Stimulated activated CD8-positive, alpha-beta memory T cell treated with anti-CD3 and anti-CD28 coated beads, Interleukin-15, amount 100 ng/mL, for 48 hours (primary cell): ENCODE measurements around the gene RASAL3.

Experiments used
- DNase-seq, 2 donors: peaks; one replicate each; pipeline ENCODE4 v3.0.0-alpha.2; 2020; ENCODE audit warnings: low read depth in 2 of 2

Gene RASAL3

DNA sequence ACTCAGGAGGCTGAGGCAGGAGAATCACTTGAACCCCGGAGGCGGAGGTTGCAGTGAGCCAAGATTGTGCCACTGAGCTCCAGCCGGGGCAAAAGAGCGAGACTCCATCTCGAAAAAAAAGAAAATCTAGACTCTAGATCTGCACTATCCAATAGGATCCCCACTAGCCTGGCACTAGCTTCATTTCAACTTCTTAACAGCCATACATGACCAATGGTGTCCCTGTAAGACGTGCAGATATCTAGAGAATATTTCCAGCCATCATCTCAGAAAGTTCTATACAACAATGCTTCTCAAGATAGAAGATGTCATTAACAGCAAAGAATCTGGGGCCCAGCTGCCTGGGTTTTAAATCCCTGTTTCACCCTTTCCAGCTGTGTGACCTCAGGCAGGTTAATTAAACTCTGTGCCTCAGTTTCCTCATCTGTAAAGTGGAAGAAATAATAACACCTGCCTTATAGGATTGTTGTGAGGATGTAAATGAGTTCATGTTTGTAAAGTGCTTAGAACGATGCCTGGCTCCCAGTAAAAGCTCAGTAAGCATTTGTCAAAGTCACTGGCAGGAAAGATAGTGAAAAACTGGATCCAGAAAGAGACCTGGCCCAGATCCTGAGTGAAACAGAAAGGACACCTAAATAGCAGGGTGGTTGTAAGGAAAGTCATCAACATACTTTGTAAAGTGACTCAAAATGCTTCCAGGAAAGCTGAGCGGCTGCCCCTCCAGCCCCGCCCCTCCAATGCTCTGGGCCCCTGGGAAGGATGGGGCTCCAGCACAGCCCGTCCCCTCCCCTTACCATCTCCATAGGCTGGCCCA lies 28.1 kb downstream of the RASAL3 start:
- no peak for DNase-seq

DNA sequence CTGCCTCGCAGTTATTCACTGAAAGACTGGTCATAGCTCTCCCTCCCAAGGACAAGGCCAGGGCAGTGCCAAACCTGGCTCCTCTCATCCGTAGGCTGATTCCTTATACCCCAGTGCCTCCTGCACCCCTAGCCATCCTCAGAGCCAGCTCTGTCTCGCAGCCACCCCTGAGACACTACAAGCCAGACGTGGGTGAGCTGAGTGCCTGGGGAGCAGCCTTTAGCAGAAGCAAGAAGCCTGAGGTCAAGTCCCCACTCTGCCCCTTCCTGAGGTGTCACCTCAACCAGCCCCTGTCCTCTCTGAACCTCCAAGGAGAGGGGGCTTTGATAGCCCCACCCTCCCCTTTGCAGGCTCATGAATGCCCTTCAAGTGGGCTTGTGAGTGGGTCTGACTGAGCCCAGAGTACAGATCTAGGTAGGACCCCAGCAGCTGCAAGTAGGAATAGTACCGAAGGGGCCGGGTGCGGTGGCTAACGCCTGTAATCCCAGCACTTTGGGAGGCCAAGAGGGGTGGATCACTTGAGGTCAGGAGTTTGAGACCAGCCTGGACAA lies 30.8 kb downstream of the RASAL3 start:
- no peak for DNase-seq

DNA sequence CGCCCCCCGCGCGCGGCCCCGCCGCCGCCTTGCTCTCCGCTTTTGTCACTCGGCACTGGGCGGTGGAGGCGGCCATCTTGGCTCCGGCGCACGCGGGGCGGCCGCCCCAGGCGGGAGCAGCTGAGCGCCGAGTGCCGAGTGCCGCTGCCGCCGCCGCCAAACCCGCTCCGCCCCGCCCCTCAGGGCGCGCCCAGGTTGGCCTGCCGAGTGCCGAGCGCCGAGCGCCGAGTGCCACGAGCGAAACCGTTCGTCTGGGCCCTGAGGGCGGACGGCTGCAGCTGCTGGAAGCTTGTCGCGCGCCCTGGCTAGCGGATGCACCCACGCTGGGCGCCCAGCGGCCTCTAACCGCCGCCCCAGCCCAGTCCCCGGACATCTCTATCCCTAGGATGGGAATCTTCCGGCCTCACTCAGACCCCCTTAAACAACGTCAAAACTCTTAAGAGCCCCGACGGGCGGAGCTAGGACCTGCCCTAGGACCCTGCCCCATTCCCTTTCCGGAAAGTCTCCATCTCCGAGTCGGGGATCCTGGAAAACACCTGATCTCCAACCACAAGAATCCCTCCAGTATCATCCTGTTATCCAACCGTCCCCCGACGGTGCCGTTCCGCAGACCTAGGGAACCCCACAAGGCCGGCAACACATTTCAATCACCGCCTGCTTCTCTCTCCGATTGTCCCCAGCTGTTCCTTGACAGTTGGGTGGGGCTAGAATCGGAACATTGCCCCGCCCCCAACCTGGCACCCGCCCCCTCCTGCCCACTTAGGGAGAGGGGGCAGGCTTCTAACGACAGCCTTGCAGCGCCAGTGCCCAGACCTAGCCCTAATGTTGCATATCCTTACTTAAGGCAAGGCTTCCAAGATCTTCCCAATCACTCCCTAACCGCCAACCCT lies 31.5 kb downstream of the RASAL3 start:
- peak; percentile 89 to 93 for DNase-seq

- DNase-seq, result no peak
Observed at GRCh38 chr19:15432018-15432494, 32.3 kb downstream of the RASAL3 start.

- no peak for DNase-seq
Observed at GRCh38 chr19:15431396-15432017, 32.8 kb downstream of the RASAL3 start.

DNA sequence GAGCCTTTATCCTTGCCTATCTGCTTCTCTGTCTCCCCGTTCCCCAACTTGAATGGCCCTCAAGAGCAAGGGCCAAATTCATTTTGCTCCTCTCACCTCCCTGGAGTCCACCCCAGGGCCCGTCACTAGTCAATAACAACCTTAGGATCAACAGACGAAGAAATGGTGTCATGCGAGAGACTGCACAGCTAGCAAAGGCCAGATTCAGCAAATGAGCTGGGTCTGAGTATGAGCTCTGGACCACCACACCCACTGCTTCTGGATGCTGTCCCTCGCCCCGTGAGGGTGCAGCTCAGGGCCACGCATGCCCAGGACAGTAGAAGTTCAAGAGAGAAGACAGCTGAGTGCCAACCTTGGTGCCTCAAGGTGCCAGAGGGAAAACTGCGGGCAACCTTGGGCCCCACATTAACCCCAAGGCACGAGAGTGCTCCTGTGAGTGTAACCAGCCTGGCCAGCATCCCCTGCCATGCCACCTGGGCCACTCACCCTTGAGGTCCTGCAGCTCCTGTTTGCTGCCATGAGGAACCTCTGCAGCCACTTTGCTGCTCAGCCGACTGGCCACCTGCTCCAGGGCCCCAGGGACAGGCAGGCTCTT lies 33.7 kb downstream of the RASAL3 start:
- DNase-seq, result no peak

DNA sequence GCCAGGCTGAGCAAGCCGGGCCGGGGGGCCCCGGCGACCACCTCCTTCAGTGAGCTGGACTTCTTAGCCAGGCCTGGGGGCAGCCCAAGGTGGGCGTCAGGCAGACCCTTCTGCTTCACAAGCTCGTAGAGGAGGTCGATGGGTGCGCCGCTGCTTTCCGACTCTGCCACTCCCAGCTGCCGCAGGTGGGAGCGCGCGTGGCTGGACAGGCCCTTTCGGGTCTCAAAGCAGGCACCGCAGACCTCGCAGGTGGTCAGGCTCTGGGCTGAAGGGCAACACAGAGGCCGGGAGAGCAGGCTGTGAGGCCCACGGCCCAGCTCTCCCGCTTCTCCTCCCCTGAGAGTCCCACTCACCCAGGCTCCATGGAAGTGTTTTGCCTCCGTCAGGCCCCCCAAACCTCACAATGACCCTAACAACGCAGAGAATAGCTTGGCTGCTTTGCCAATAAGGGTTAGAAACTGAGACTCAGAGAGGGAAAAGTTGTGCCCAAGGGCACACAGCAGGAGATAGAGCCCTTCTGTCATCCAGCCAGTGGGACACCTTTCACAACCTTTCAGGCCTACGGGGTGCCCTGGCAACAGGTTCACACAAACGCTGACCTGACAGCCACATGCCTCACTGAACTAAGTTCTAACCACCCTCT lies 34.4 kb downstream of the RASAL3 start:
- DNase-seq, result no peak

DNA sequence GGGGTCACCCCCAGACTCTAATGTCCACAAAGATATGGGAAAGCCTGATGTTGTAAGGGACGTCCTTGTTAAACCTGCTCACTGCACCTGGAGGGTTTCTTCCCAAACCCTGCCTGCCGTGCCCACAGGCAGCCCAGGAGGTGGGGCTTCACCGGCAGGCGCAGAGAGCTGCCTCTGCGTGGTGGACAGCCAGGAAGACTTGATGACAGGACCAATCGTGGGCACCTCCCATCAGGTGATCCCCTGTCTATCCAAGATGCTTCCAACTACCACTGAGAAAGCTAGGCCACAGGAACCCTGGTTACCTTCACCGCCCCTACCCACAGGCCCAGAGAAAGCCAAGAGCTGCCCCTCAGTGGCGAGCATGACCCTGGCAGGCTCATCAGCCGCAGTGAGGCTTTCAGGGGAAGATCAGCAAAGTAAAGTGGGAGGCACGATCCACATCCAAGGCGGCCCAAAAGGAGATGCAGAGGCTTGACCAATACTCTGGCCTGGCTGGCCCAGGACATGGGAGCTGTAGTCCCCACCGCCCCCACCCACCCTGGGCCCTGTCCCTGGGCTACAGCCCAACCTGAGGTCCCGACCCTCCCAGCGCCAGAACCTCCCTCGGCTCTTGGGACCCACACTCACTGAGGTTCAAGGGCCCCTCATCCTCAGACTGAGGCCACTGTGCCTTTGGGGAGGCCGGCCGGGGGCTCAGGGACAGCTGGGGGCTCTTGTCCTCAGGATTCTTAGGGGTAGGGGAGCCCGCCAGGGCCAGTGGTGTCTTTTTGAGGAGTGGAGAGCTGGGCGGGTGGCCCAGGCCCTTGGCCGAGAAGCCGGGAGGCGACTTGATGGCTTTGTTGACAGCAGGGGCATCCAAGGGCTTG lies 35.2 kb downstream of the RASAL3 start:
- no peak for DNase-seq

DNA sequence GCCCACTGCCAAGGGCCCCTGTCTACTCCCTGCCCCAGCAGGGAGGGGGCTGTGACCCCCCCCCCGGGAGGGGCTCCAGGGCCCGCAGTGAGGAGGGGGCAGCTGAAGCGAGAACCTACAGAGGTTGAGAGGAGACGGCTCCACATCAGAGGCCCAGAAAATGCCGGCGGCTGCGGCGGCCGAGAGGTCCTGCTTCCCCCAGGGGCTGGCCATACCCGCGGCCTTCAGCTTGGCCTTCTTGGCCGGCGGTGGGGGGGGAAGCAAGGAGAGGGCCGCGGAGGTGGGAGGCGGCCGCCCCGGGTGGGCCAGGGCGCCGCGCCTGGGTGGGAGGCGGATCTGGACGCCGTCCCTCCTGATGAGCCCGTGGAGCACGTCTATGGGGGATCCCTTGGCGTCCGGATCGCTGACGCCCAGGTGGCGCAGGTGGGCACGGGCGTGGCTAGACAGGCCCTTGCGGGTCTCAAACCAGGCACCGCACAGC lies 36.3 kb downstream of the RASAL3 start:
- DNase-seq, result no peak

GRCh38 chr19:15427350-15427700 lies 37.0 kb downstream of the RASAL3 start:
- no peak for DNase-seq

DNA sequence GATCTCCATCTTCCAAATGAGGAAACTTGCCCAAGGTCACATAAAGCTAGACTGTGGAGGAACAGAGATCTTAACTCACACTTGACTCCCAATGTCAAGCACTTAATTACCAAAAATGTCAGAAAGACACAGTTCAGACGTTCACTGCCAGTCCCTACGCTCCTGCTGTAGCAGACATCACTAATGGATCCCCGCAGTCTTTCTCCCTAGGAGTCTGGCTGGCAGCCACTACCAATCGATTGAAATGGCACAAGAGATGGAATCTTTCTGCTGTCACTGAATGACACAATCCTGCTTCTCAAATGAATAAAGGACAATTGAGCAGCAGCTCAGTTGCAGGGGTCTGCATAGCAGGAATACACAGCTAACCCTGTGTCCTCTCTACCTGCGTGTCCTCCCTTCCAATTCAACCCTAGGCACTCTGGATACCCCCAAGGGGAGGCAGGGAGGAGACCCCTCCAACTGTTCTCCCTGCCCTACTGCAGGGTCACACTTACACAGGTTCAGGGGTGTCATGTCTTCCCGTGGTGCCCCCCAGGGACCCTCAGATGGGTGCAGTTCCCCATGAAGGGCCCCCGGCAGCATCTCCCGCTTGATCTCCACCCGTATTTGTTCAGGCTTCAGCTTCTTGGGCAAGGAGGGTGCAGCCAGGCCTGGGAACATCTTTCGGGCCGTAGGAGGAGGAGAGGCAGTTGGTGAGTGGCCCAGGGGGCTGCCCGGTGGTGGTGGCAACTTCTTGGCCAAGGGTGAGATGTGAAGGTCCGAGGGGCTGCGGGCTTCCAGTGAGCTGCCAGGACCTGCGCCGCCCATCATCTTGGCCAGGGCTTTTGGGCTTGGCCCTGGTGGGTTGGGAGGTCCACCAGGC lies 37.6 kb downstream of the RASAL3 start:
- no peak for DNase-seq

DNA sequence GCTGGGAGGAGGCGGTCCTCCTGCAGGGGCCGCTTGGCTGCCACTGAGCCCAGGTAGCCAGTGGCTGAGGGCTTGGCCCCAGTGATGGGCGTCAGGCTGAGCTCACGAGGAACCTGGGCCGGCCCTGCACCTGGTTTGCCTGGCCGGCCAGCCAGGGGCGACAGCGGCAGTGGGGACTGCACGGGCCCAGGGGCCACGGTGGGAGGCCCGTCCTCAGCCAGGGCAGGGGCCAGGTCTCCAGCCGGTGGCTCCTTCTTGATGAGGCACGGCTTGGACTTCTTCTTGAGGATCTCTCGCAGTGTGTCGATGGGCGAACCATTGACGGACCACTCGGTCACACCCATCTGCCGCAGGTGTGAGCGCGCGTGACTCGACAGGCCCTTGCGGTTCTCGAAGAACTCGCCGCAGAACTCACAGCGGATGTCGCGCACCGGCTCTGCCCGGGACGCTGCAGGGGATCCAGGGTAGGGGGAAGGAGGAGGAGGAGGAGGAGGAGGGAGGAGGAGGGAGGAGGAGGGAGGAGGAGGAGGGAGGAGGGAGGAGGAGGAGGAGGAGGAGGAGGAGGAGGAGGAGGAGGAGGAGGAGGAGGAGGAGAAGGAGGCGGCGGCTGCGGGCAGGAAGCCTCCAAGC lies 38.9 kb downstream of the RASAL3 start:
- DNase-seq, result no peak

DNA sequence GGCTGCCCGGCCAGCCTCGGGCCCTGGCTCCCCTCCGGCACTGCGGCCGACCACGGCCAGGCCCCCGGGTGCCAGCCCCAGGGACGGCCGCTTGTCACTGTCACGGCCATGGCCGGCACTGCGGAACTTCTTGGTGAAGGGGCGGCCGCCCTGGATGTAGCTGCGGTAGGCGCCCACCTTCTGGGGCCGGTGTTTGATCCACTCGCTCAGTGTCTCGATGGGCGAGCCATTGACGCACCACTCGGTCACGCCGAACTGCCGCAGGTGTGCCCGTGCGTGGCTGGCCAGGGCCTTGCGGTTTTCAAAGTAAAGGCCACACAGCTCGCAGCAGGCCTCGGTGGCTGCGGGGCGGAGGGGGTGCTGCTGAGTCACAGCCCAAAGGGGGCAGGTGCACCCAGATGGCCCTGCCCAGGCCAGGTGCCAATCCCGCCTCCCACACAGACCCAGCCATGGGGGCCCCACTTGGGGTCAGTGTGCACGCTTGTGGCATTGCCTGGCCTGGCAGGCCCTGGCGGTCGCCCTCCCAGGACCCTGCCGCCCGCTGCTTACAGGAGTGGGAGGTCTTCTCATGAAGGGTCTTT lies 39.6 kb downstream of the RASAL3 start:
- no peak for DNase-seq

DNA sequence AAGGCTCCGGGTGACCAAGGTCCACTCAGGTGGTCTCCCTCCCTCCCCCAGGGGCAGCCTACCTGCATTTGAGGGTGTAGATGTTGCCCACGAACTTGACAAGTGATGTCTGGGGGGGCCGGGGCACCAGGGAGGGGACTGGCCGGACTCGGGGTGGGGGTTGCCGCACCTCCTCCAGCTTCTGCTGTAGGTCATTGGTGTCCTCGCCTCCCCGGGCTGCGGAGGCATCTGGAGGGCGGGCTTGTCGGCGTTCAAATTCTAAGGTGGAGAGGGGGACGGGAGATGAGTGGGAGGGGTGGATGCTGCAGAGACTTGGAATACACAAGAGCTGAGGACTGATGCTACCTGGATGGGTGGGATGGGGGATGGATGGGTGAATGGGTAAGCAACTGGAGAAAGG lies 40.2 kb downstream of the RASAL3 start:
- no peak for DNase-seq

DNA sequence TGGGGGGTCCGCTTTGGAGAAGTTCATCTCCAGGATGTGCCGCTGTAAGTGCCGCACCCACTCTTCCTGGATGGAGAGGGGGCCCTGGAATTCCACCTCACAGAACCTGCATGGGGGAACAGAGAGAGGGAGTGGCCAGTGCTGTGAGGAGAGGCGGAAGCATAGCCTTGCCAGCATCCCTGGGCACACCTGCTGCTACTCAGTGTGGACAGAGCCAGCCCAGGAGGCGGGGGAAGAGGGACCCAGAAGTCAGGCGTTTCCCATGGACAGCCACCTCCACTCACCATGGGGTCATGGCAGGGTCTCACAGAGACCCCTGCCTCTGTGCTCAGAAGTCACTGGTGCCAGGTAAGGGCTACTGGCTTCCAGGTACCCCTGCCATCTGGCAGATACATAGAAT lies 41.2 kb downstream of the RASAL3 start:
- no peak for DNase-seq

DNA sequence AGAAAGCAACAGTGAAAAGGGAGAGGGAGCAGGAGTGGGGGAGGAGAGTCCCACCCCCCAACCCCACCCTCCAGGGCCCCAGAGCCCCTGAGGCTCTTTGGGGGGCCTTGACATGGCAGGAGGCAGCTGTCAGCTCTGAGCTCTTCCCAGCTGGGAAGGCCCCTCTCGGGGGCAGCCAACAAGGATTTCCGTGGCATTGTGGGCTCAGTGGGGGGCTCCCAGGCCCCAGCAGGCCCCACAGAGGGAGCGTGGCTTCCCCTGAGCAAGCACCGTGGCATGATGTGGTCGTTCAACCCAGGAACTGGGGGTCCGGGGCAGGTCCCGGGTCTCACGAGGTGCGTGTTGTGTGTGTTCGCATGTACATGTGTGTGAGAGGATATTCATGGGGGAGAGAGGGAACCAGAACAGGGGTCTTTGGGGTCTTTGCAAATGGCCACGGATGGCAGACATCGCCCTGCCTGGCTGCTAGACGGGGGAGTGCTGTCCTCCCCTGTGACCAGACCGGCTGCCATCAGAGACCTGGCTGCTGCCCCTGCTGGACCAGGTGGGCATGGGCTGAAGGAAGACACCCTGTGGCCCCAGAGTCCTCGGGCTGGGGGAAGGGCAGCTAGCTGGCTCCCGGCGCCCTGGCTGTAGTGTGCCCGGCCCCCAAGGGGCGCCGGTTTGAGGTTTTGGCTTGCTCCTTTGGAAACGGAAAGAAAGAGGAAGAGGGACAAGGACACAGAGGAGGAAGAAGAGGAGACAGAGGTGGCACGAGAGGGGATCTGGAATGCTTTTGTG lies 41.9 kb downstream of the RASAL3 start:
- DNase-seq, result no peak

DNA sequence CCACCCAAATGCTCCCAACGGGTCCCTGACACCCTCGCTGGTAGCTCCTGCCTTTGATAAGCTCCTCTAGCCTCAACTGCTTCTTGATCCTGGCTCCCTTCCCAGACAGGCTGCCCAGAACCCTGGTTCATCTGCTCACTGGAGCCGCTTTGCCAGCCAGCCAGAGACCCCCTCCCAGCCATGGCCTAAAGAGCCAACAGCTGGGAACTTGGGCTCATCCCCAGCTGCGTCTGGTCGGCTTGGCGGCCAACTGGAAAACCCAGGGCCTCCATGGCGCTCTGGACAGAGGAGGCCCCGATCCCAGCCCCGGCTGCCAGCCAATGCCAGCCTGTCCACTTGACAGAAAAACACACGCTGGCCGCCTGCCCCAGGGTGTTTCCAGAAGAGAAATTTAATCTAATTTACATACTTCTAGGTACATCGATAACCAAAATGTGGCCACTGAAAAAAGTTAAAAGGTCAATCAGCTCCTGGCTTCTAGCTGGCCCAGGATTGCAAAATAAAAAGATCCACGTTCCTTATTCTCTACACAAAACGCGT lies 42.6 kb downstream of the RASAL3 start:
- DNase-seq, result no peak
